ENCODE results near the gene CCT2. TPM values are rescaled to one million over a fixed set of nuclear protein-coding genes. Genes with fewer than 3 reads are reported as not detected.

CCT2 gene
- total and polyA plus RNA-seq, 2 of the 13 experiments (the other 11 are each of a cell fraction or from before 2014, with no cell fraction given): 209 to 388 TPM

DNA sequence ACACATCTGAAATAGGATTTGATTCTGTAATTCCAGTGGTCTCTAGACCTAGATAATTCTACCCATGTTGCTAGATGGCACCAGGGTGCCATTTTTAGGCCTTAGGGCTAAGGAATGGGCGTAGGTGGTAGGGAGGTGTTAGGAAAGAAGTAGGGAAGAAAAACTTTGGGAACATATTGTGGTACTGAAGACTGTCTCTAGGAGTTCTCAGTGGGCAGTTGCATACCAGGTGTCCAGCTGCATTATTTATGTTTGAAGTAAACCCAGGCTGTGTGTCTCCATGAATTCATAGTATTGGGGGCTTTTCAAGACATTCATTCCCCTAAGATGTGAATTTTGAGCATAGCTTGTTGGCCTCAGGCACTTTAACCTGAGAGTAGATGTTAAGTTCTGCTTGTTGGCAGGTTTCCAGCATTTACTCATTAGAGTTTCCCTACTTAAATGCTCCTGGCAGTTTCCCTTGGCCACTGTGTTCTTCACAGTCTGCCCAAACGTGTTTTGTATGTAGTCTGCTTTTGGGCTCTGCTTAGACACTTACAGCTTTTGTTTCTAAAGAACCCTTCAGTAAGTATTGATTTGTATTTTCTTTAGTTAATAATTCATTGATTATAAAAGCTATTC lies 31.5 kb upstream of the CCT2 start (continued):
- TF ChIP-seq, protein P1, sequence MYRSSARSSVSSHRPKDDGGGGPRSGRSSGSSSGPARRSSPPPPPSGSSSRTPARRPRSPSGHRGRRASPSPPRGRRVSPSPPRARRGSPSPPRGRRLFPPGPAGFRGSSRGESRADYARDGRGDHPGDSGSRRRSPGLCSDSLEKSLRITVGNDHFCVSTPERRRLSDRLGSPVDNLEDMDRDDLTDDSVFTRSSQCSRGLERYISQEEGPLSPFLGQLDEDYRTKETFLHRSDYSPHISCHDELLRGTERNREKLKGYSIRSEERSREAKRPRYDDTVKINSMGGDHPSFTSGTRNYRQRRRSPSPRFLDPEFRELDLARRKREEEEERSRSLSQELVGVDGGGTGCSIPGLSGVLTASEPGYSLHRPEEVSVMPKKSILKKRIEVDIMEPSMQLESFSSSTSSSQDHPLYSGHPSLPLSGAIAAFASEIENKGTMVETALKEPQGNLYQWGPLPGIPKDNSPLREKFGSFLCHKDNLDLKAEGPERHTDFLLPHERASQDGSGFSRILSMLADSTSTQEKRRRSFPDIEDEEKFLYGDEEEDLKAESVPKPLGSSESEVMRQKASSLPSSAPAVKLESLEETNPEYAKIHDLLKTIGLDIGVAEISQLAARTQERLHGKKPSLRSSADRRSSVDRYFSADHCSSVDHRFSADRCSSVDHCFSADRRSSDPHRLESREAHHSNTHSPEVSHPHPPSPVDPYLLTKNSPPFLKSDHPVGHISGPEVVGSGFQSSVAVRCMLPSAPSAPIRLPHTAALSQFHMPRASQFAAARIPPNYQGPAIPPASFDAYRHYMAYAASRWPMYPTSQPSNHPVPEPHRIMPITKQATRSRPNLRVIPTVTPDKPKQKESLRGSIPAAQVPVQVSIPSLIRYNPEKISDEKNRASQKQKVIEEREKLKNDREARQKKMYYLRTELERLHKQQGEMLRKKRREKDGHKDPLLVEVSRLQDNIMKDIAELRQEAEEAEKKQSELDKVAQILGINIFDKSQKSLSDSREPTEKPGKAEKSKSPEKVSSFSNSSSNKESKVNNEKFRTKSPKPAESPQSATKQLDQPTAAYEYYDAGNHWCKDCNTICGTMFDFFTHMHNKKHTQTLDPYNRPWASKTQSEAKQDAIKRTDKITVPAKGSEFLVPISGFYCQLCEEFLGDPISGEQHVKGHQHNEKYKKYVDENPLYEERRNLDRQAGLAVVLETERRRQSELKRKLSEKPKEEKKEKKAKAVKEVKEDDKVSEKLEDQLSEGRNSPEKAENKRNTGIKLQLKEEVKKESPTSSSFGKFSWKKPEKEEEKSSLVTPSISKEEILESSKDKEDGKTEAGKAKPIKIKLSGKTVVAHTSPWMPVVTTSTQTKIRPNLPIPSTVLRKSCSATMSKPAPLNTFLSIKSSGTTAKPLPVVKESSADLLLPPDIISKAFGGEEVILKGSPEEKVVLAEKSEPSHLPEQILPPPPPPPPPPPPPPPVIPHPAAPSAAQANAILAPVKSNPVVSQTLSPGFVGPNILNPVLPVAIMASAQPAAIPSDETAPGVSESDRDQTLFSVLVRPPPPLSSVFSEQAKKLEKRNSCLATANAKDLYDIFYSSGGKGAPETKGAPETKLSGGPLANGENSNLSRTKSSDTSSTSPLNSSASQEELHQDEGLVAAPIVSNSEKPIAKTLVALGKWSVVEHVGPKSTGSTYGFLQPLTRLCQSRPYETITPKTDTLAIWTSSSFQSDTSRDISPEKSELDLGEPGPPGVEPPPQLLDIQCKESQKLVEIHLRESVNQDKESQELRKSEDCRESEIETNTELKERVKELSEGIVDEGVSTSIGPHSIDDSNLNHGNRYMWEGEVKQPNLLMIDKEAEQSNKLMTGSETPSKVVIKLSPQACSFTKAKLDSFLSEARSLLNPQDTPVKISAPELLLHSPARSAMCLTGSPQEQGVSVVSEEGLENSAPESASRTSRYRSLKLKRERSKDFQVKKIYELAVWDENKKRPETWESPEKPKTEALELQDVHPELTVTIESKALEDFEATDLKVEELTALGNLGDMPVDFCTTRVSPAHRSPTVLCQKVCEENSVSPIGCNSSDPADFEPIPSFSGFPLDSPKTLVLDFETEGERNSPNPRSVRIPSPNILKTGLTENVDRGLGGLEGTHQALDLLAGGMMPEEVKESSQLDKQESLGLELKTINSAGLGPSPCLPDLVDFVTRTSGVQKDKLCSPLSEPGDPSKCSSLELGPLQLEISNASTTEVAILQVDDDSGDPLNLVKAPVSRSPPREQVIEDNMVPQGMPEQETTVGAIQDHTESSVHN (CRISPR knock-in tag; IDR thresholded peaks at IDR 0.05): no peak
- TF ChIP-seq ZNF788 (CRISPR knock-in tag; IDR thresholded peaks at IDR 0.05; ENCODE audit: borderline replicate concordance) (no peak), STAG1 (CRISPR knock-in tag; IDR thresholded peaks at IDR 0.05) (no peak), RORA (CRISPR knock-in tag; IDR thresholded peaks at IDR 0.05) (no peak), ZFP90 (CRISPR knock-in tag; IDR thresholded peaks at IDR 0.05; ENCODE audit: borderline replicate concordance) (no peak), HDAC2 (CRISPR knock-in tag; IDR thresholded peaks at IDR 0.05) (no peak), SP1 (IDR thresholded peaks at IDR 0.05) (no peak), SP1 (CRISPR knock-in tag; IDR thresholded peaks at IDR 0.05) (no peak), SP140L (CRISPR knock-in tag; IDR thresholded peaks at IDR 0.05; ENCODE audit: borderline replicate concordance) (no peak)
- TF ChIP-seq, protein P2, sequence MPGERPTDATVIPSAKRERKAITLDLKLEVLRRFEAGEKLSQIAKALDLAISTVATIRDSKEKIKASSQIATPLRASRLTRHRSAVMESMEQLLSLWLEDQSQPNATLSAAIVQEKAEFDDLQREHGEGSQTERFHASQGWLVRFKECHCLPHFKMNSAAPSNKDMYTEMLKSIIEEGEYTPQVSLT (CRISPR knock-in tag; IDR thresholded peaks at IDR 0.05; ENCODE audit: borderline replicate concordance, low read depth): no peak
- TF ChIP-seq, protein P3, sequence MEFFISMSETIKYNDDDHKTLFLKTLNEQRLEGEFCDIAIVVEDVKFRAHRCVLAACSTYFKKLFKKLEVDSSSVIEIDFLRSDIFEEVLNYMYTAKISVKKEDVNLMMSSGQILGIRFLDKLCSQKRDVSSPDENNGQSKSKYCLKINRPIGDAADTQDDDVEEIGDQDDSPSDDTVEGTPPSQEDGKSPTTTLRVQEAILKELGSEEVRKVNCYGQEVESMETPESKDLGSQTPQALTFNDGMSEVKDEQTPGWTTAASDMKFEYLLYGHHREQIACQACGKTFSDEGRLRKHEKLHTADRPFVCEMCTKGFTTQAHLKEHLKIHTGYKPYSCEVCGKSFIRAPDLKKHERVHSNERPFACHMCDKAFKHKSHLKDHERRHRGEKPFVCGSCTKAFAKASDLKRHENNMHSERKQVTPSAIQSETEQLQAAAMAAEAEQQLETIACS (CRISPR knock-in tag; IDR thresholded peaks at IDR 0.05): no peak
- TF ChIP-seq, protein P4, sequence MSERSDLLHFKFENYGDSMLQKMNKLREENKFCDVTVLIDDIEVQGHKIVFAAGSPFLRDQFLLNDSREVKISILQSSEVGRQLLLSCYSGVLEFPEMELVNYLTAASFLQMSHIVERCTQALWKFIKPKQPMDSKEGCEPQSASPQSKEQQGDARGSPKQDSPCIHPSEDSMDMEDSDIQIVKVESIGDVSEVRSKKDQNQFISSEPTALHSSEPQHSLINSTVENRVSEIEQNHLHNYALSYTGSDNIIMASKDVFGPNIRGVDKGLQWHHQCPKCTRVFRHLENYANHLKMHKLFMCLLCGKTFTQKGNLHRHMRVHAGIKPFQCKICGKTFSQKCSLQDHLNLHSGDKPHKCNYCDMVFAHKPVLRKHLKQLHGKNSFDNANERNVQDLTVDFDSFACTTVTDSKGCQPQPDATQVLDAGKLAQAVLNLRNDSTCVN (CRISPR knock-in tag; IDR thresholded peaks at IDR 0.05; ENCODE audit: borderline replicate concordance): no peak
